HEK293T (cell line): ENCODE results near the gene EHBP1.

ENCODE experiments used
- CTCF ChIA-PET: fragments of 350-600 bp; formaldehyde crosslinking; extraction: SDS; loops from one replicate; lab custom pipeline; 2021; ENCODE audit warnings: antibody characterized with exemption, inconsistent platforms; lab: Yijun Ruan, JAX
- POLR2A ChIA-PET: fragments of 350-600 bp; formaldehyde crosslinking; extraction: SDS; loops from one replicate; lab custom pipeline; 2020; ENCODE audit warnings: antibody characterized with exemption, inconsistent platforms; lab: Yijun Ruan, JAX
- DNase-seq: peaks from one replicate; pipeline ENCODE4 v3.0.0; 2012; ENCODE audit warnings: mixed read lengths; ENCODE audit errors: extremely low spot score
- ARNT ChIP-seq: fragments of 450-650 bp; IDR thresholded peaks from 2 replicates; pipeline ENCODE4 v1.6.1; 2017; ENCODE audit warnings: mild to moderate bottlenecking
- BHLHE40 ChIP-seq: fragments of 450-650 bp; IDR thresholded peaks from 2 replicates; pipeline ENCODE4 v1.6.1; 2016; ENCODE audit warnings: mild to moderate bottlenecking, moderate library complexity, borderline replicate concordance
- CTBP1 ChIP-seq: fragments of 450-650 bp; IDR thresholded peaks from 2 replicates; pipeline ENCODE4 v1.6.1; 2016; ENCODE audit warnings: borderline replicate concordance
- ELF4 ChIP-seq: fragments of 450-650 bp; IDR thresholded peaks from 2 replicates; pipeline ENCODE4 v1.6.1; 2017; ENCODE audit warnings: antibody characterized with exemption
- FOXA1 ChIP-seq: fragments of 450-650 bp; IDR thresholded peaks from 2 replicates; pipeline ENCODE4 v1.6.1; 2016; ENCODE audit warnings: mild to moderate bottlenecking
- FOXK2 ChIP-seq: fragments of 450-650 bp; IDR thresholded peaks from 2 replicates; pipeline ENCODE4 v1.6.1; 2016; ENCODE audit warnings: mild to moderate bottlenecking
- FOXM1 ChIP-seq: fragments of 450-650 bp; IDR thresholded peaks from 2 replicates; pipeline ENCODE4 v1.6.1; 2017; ENCODE audit warnings: mild to moderate bottlenecking, borderline replicate concordance
- HDGF ChIP-seq: fragments of 450-650 bp; IDR thresholded peaks from 2 replicates; pipeline ENCODE4 v1.6.1; 2017; ENCODE audit warnings: antibody characterized with exemption, borderline replicate concordance
- L3MBTL2 ChIP-seq: fragments of 450-650 bp; conservative IDR thresholded peaks from 2 replicates; pipeline ENCODE4 v1.6.1; 2016; ENCODE audit warnings: mild to moderate bottlenecking
- LEF1 ChIP-seq: fragments of 450-650 bp; IDR thresholded peaks from 2 replicates; pipeline ENCODE4 v1.6.1; 2017; ENCODE audit warnings: mild to moderate bottlenecking, borderline replicate concordance
- NFRKB ChIP-seq: fragments of 450-650 bp; IDR thresholded peaks from 2 replicates; pipeline ENCODE4 v1.6.1; 2016; ENCODE audit warnings: mild to moderate bottlenecking, moderate library complexity
- SP1 ChIP-seq: fragments of 450-650 bp; IDR thresholded peaks from 2 replicates; pipeline ENCODE4 v1.6.1; 2017
- SUZ12 ChIP-seq: fragments of 450-650 bp; IDR thresholded peaks from 2 replicates; pipeline ENCODE4 v1.6.1; 2016; ENCODE audit warnings: mild to moderate bottlenecking
- TARDBP ChIP-seq: fragments of 450-650 bp; IDR thresholded peaks from 2 replicates; pipeline ENCODE4 v1.6.1; 2016
- ZNF384 ChIP-seq: fragments of 450-650 bp; IDR thresholded peaks from 2 replicates; pipeline ENCODE4 v1.6.1; 2016
- TF ChIP-seq, protein P1 (sequence below): fragments of 450-650 bp; IDR thresholded peaks from 2 replicates; pipeline ENCODE4 v1.6.1; 2016

EHBP1 gene

DNA sequence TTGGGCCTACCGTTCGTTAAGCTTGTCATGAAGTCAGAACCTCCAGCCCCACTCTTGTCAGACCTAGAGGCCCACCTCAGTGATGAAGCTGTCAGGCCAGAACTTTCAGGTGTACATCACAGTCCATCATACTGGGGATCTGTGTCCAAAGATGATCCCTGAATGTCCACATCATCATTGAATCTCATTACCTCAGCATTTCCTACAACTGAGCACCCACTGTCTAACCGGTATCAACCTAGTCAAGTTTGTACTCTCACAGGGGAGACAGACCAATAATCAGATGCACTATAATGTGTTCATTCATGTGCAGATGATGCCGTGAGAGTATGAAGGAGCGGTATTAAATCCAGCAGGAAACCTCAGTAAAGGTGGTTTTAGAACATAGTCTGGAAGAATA is 36.3 kb upstream of the EHBP1 start:
- TF ChIP-seq TARDBP (no peak), SP1 (no peak), CTBP1 (no peak), BHLHE40 (no peak), FOXA1 (no peak), ZNF384 (no peak), HDGF (no peak), SUZ12 (no peak), FOXM1 (no peak), L3MBTL2 (no peak), FOXK2 (no peak), ELF4 (no peak), ARNT (no peak)
- TF ChIP-seq, protein P1, sequence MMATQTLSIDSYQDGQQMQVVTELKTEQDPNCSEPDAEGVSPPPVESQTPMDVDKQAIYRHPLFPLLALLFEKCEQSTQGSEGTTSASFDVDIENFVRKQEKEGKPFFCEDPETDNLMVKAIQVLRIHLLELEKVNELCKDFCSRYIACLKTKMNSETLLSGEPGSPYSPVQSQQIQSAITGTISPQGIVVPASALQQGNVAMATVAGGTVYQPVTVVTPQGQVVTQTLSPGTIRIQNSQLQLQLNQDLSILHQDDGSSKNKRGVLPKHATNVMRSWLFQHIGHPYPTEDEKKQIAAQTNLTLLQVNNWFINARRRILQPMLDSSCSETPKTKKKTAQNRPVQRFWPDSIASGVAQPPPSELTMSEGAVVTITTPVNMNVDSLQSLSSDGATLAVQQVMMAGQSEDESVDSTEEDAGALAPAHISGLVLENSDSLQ, result no peak
- DNase-seq, result no peak
- ChIA-PET CTCF (interaction anchor here (0.7 kb wide), 1 partner anchor 212 kb away, joined by 3 read pairs; no protein-coding TSS in a partner anchor), POLR2A (no interaction called here)

DNA sequence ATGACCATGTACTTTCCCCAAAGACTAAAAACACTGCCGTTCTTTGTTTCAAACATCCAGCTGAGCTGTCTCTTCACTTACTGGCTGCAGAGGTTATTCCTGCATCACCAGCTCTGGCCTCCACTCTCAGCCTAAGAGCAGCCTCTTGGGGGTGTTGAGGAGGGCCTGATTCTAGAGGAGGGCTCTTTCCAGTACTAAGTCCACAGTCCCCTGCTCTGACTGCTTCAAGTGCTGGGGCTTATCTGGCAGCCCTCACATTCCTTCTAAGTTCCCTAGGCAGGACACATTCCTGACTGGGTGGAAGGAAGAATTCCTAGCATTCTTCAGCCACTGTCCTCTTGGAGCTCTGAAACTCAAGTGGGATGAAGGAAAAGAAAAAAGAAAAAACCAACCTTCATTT is 32.9 kb upstream of the EHBP1 start:
- no peak for DNase-seq
- ChIA-PET POLR2A (no interaction called here), CTCF (no interaction called here)
- TF ChIP-seq ARNT, result no peak
- TF ChIP-seq LEF1, result no peak
- TF ChIP-seq L3MBTL2, result no peak
- no peak for TF ChIP-seq SUZ12
- no peak for TF ChIP-seq FOXM1
- TF ChIP-seq HDGF, result no peak
- no peak for TF ChIP-seq NFRKB

DNA sequence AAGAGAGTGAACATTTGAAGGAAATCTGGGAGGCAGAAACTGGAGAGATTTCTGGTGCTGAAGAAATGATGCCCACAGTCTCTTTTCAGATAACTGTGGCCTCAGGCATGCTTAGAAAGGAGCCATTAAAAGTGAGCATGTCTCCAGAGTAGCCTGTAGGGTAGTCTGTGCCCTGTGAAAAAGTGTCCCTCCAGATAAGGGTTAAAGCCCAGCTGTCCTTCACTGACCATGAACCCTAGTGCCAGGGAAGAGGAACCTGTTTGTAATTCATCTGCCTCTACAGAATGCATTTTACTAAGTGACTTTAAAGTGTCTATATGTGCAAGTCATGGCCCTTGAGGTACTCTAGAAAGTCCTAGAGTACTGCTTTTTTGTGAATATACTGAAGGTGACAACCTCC is 30.5 kb upstream of the EHBP1 start:
- POLR2A ChIA-PET, result no interaction called here
- no peak for DNase-seq
- CTCF ChIA-PET, result no interaction called here
- TF ChIP-seq ELF4 (no peak), ARNT (no peak), FOXA1 (no peak), HDGF (no peak), FOXK2 (no peak), LEF1 (no peak), TARDBP (no peak), CTBP1 (no peak), ZNF384 (no peak), BHLHE40 (no peak), L3MBTL2 (no peak), FOXM1 (no peak), NFRKB (no peak), SP1 (no peak), SUZ12 (no peak)
- TF ChIP-seq, protein P1, result no peak

DNA sequence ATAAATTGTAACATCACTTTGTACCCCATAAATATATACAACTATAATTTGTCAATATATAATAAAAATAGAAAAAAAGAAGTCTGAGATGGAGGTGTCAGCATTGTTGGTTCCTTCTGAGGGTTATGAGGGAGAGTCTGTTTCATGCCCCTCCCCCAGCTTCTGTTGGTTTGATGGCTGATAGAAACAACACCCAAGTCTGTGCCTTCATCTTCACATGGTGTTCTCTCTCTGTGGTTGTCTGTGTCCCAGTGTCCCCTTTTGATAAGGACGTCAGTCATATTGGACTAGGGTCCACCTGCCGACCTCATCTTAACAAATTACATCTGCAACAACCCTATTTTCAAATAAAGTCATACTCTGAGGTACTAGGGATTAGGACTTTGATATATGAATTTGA is 20.3 kb upstream of the EHBP1 start:
- no peak for DNase-seq
- TF ChIP-seq SUZ12 (no peak), TARDBP (no peak)
- ChIA-PET POLR2A (no interaction called here), CTCF (no interaction called here)

DNA sequence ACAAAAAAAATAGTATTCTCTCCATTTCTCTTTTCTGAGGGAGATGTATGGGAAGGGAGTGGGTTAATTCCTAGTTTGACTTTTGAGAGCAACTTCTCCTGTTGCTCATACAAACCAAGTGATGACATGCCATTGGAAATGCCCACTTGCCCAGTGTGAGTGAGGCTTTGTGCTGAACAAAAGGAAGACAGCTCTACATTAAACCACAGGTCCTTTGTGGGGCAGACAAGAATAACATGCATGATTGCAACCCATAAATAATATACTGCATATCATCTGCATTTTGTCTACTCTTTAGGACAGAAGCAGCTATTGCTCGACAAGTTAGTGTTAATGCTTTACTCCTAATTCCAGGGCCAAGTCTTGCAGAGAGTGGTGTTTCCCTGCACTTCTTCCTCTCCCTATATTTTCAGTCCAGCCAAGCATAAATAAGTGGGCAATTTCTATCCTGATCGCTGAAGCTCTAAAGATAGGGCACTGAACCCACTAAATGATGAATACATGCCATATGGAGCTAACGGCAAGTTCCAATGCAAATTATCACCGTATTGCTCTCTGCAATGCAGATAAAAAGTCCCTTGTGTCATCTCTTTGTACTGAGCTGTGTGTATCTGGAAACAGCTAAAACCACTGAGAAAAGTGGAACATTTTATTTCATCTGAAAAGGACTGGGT is 19.4 kb upstream of the EHBP1 start:
- POLR2A ChIA-PET, result no interaction called here

DNA sequence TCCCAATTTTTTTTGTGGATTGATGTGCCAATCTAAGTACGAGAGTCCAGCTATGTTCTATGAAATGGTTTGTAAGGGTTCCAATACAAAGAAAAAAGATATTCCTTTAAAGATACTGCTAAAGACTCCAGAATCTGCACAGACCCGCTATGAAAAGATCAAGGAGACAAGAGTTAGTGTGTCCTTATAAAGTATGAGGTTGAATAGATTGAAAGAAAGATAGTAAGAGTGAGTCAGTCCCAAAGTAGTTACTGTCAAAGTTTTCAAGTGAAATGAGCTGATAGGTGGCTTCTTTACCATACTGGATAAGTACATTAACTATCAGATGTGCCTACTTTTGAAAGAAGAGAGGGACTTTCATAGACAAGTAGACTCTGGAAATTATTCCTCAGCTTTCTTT is 17.9 kb upstream of the EHBP1 start:
- TF ChIP-seq FOXM1 (no peak), TARDBP (no peak), SUZ12 (no peak), ELF4 (no peak)
- POLR2A ChIA-PET, result no interaction called here
- CTCF ChIA-PET, result no interaction called here
- no peak for DNase-seq

More for the DNA sequence above, 19.4 kb upstream of the EHBP1 start:
- TF ChIP-seq ARNT, result no peak
- TF ChIP-seq SP1, result no peak
- TF ChIP-seq TARDBP, result no peak
- no peak for TF ChIP-seq ELF4
- TF ChIP-seq LEF1, result no peak
- no peak for TF ChIP-seq FOXK2
- no peak for TF ChIP-seq HDGF
- no peak for TF ChIP-seq L3MBTL2
- no peak for TF ChIP-seq CTBP1
- TF ChIP-seq, protein P1, result no peak
- DNase-seq, result no peak
- CTCF ChIA-PET, result interaction anchor here (0.6 kb wide), 1 partner anchor 195 kb away, joined by 3 read pairs; no protein-coding TSS in a partner anchor
